Measurements from ENCODE around the gene TM4SF20. TPM values are rescaled to one million over a fixed set of nuclear protein-coding genes. Genes with fewer than 3 reads are reported as not detected.

Gene TM4SF20
- total RNA-seq, 1 experiment from 2014 or later = not detected

DNA sequence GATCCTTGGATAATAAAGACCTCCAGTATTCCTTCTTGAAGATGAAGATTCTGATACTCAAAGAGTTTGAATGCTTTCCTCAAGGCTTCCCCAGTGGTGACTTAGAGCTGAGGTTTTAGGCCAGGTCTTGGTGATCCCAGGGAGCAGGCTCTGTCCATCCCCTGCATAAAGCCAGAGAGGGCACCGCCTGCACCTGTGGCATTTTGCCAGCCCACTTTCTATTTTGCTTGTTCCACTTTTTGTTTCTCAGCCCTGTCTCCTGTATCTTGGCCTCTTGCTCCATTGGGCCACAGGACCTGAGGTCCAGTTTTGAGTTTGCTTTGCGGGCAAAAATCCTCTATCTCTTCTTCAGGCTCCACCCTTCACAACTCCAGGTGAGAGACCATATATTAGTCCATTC lies 15.3 kb upstream of the TM4SF20 start:
- Histone ChIP-seq H3K9me2 (ENCODE audit: insufficient read depth) (no peaks in the 10 kb centered on the region), H3K4me1 (replicated peaks; ENCODE audit: insufficient read depth) (peaks cover 11% of the 10 kb centered on the region), H3K9me3 (ENCODE audit: insufficient read depth, low read depth) (peaks cover 5% of the 10 kb centered on the region; the same call in 1 of the 2 replicates), H3K27me3 (ENCODE audit: insufficient read depth, low read depth) (no peaks in the 10 kb centered on the region), H4K20me1 (ENCODE audit: insufficient read depth) (no peaks in the 10 kb centered on the region), H2AFZ (no peak overlapping the region), H3K79me2 (ENCODE audit: low read depth) (no peaks in the 10 kb centered on the region), H3K27ac (no peak overlapping the region), H3K4me2 (no peak overlapping the region), H3K4me3 (no peak overlapping the region), H3K36me3 (ENCODE audit: low read depth) (no peaks in the 10 kb centered on the region), H3F3A (ENCODE audit: insufficient read depth, low read depth) (peaks cover under 1% of the 10 kb centered on the region)
- BruUV-seq (replicated peaks) = no TSS peak
- DNase-seq = no peak
- CTCF ChIA-PET = no interaction called here
- POLR2A ChIA-PET (ENCODE audit: unreplicated experiment) = no interaction called here
- TF ChIP-seq EZH2 (IDR thresholded peaks at IDR 0.05; ENCODE audit: low read depth) = no peak
- TF ChIP-seq, protein P1, sequence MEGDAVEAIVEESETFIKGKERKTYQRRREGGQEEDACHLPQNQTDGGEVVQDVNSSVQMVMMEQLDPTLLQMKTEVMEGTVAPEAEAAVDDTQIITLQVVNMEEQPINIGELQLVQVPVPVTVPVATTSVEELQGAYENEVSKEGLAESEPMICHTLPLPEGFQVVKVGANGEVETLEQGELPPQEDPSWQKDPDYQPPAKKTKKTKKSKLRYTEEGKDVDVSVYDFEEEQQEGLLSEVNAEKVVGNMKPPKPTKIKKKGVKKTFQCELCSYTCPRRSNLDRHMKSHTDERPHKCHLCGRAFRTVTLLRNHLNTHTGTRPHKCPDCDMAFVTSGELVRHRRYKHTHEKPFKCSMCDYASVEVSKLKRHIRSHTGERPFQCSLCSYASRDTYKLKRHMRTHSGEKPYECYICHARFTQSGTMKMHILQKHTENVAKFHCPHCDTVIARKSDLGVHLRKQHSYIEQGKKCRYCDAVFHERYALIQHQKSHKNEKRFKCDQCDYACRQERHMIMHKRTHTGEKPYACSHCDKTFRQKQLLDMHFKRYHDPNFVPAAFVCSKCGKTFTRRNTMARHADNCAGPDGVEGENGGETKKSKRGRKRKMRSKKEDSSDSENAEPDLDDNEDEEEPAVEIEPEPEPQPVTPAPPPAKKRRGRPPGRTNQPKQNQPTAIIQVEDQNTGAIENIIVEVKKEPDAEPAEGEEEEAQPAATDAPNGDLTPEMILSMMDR (conservative IDR thresholded peaks at IDR 0.05) = no peak
- intact Hi-C loops (cut with micrococcal nuclease; ENCODE audit: unreplicated experiment) = no loop called here

DNA sequence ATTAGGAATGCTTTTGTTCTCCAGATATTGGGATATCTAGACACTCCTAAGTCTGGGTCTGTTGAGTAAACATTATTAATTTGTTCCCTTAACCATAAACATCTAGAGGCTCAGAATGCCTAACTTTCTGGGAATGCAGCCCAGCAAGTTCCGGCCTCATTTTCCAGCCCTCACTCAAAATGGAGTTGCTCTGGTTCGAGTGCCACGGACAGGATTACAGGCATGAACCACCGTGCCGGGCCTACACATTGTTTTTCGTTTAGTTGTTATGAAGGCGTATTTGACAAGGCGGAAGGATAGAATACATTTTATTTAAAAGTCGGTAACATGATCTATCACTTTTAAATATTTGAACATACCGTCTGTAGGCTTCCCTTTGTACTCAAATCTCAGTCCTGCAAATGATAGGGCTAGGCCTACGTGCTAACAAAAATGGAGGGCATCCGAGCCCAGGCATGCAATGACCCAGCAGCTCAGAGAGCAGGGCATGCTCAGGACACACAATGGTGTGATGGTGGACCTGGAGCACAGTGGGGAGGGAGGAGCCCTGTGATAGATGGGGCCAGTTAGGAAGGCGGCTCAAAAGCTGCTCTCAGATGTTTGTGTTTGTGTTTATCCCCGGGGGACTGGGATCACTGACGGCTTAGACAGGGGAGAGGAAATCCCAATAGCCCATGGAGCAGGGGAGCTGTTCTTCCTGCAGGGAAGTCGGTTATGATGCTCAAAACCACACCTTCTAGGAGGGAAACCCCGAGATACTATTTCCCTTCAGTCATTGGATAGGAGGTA lies 11.6 kb upstream of the TM4SF20 start:
- no peak overlapping the region for H3K4me3 ChIP-seq
- no peak overlapping the region for H2AFZ ChIP-seq
- H3K4me2 ChIP-seq = no peak overlapping the region
- DNase-seq = no peak
- H3K9me2 ChIP-seq (ENCODE audit: insufficient read depth) = no peaks in the 10 kb centered on the region
- intact Hi-C loops (cut with micrococcal nuclease; ENCODE audit: unreplicated experiment) = no loop called here
- H3K27me3 ChIP-seq (ENCODE audit: insufficient read depth, low read depth) = no peaks in the 10 kb centered on the region
- ChIA-PET POLR2A (ENCODE audit: unreplicated experiment) (no interaction called here), CTCF (no interaction called here)
- no peaks in the 10 kb centered on the region for H3K79me2 ChIP-seq (ENCODE audit: low read depth)
- H3K36me3 ChIP-seq (ENCODE audit: low read depth) = no peaks in the 10 kb centered on the region
- H3F3A ChIP-seq (ENCODE audit: insufficient read depth, low read depth) = peaks cover 27% of the 10 kb centered on the region
- peaks cover 5% of the 10 kb centered on the region; the same call in 1 of the 2 replicates for H3K9me3 ChIP-seq (ENCODE audit: insufficient read depth, low read depth)
- H4K20me1 ChIP-seq (ENCODE audit: insufficient read depth) = no peaks in the 10 kb centered on the region
- TF ChIP-seq, protein P1 (conservative IDR thresholded peaks at IDR 0.05) = no peak
- TF ChIP-seq EZH2 (IDR thresholded peaks at IDR 0.05; ENCODE audit: low read depth) = no peak
- peaks cover 47% of the 10 kb centered on the region for H3K4me1 ChIP-seq (replicated peaks; ENCODE audit: insufficient read depth)
- BruUV-seq (replicated peaks) = no TSS peak
- peak overlapping the region; percentile 99; the same call in 1 of the 2 replicates for H3K27ac ChIP-seq

DNA sequence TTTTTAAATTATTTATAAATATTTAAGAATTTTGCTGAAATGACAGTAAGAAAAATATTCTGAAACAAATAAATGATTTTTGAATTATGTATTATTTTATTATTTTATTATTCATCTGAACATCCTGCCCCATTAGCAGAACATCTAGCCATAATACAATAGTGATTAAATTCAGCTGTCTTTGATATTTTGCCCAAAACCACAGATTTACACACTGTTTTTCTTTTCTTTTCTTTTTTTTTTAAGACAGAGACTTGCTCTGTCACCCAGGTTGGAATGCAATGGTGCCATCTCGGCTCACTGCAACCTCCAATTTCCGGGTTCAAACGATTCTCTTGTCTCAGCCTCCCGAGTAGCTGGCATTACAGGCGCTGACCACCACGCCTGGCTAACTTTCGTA lies 10.6 kb upstream of the TM4SF20 start:
- intact Hi-C loops (cut with micrococcal nuclease; ENCODE audit: unreplicated experiment) = no loop called here
- Histone ChIP-seq H3F3A (ENCODE audit: insufficient read depth, low read depth) (peaks cover 28% of the 10 kb centered on the region), H3K4me1 (replicated peaks; ENCODE audit: insufficient read depth) (peaks cover 54% of the 10 kb centered on the region)

More for the DNA sequence above, 10.6 kb upstream of the TM4SF20 start:
- no peak overlapping the region for H3K4me3 ChIP-seq
- CTCF ChIA-PET = no interaction called here
- no peak for TF ChIP-seq EZH2 (IDR thresholded peaks at IDR 0.05; ENCODE audit: low read depth)
- TF ChIP-seq, protein P1 (conservative IDR thresholded peaks at IDR 0.05) = no peak
- H3K4me2 ChIP-seq = no peak overlapping the region
- H2AFZ ChIP-seq = no peak overlapping the region
- no peaks in the 10 kb centered on the region for H3K79me2 ChIP-seq (ENCODE audit: low read depth)
- BruUV-seq (replicated peaks) = no TSS peak
- H4K20me1 ChIP-seq (ENCODE audit: insufficient read depth) = no peaks in the 10 kb centered on the region
- peaks cover 5% of the 10 kb centered on the region; the same call in 1 of the 2 replicates for H3K9me3 ChIP-seq (ENCODE audit: insufficient read depth, low read depth)
- H3K27me3 ChIP-seq (ENCODE audit: insufficient read depth, low read depth) = no peaks in the 10 kb centered on the region
- DNase-seq = no peak
- H3K36me3 ChIP-seq (ENCODE audit: low read depth) = no peaks in the 10 kb centered on the region
- H3K9me2 ChIP-seq (ENCODE audit: insufficient read depth) = no peaks in the 10 kb centered on the region
- H3K27ac ChIP-seq = peak overlapping the region; percentile 99
- POLR2A ChIA-PET (ENCODE audit: unreplicated experiment) = no interaction called here

Measured in PC-9 (cell line).